H1 (cell line): ENCODE results near the gene SBF2. TPM values are rescaled to one million over a fixed set of nuclear protein-coding genes. Genes with fewer than 3 reads are reported as not detected.

Experiments used
- CTCF ChIA-PET: fragments of 300-600 bp; sonication (Branson Sonifier 250); formaldehyde crosslinking; loops from one replicate; lab custom pipeline; 2021; ENCODE audit not compliant: partially characterized antibody; lab: Charles Lee
- POLR2A ChIA-PET: fragments of 300-600 bp; sonication (Branson Sonifier 250); formaldehyde crosslinking; loops from one replicate; lab custom pipeline; 2021; ENCODE audit warnings: inconsistent platforms; ENCODE audit not compliant: partially characterized antibody; lab: Charles Lee
- DNase-seq, 2 experiments: peaks; one replicate each; pipeline versions ENCODE4 v3.0.0 to v3.0.0-alpha.2; 2010 to 2022; ENCODE audit warnings: low spot score in 2 of 2, low read depth in 1 of 2, mixed read lengths in 1 of 2
- FAIRE-seq: peaks from 2 replicates; lab custom pipeline; 2011; peaks lifted over from hg19 to GRCh38; lab: Jason Lieb, UNC
- H2AFZ ChIP-seq: 2 replicates; pipeline ENCODE4 v1.8.1; 2012; ENCODE audit warnings: low read length, inconsistent platforms
- H2AK5ac ChIP-seq: 2 replicates; pipeline ENCODE4 v1.6.1; 2013; ENCODE audit warnings: low read depth, low read length
- H2BK120ac ChIP-seq: replicated peaks from 2 replicates; pipeline ENCODE3; 2013; ENCODE audit warnings: low read depth, low read length, inconsistent platforms
- H2BK12ac ChIP-seq: 2 replicates; pipeline ENCODE4 v1.6.1; 2013; ENCODE audit warnings: low read depth, low read length
- H2BK15ac ChIP-seq: 2 replicates; pipeline ENCODE4 v1.6.1; 2013; ENCODE audit warnings: low read length
- H2BK20ac ChIP-seq: 2 replicates; pipeline ENCODE4 v1.6.1; 2013; ENCODE audit warnings: low read length
- H2BK5ac ChIP-seq: 2 replicates; pipeline ENCODE4 v1.6.1; 2013; ENCODE audit warnings: low read depth, low read length
- H3K14ac ChIP-seq: 2 replicates; pipeline ENCODE4 v1.6.1; 2013; ENCODE audit warnings: inconsistent platforms; ENCODE audit not compliant: insufficient read length
- H3K18ac ChIP-seq: 2 replicates; pipeline ENCODE4 v1.6.1; 2013; ENCODE audit warnings: low read length; ENCODE audit errors: extremely low read depth
- H3K23ac ChIP-seq: 2 replicates; pipeline ENCODE4 v1.6.1; 2013; ENCODE audit warnings: inconsistent platforms; ENCODE audit not compliant: insufficient read length
- H3K23me2 ChIP-seq: 2 replicates; pipeline ENCODE4 v1.6.1; 2013; ENCODE audit warnings: low read depth, low read length
- H3K27ac ChIP-seq: 2 replicates; pipeline ENCODE4 v1.6.1; 2011; ENCODE audit warnings: low read depth, low read length, inconsistent platforms
- H3K27me3 ChIP-seq, 4 experiments: replicated peaks in 1 of 4; 1 replicate in 1 of 4; 2 replicates in 3 of 4; pipeline versions ENCODE4 v1.6.1 to v1.8.1; 2011 to 2013; ENCODE audit warnings: low read length in 3 of 4, mild to moderate bottlenecking in 3 of 4, inconsistent platforms in 2 of 4, mixed read lengths in 2 of 4, moderate library complexity in 1 of 4; ENCODE audit not compliant: control insufficient read depth in 3 of 4, insufficient read depth in 3 of 4; ENCODE audit errors: extremely low read depth in 1 of 4
- H3K36me3 ChIP-seq, 4 experiments: 2 replicates each; pipeline versions ENCODE4 v1.6.1 to v1.8.1; 2011 to 2013; ENCODE audit warnings: mild to moderate bottlenecking in 4 of 4, low read length in 3 of 4, moderate library complexity in 2 of 4, control low read depth in 1 of 4, inconsistent platforms in 1 of 4; ENCODE audit not compliant: insufficient read depth in 4 of 4, control insufficient read depth in 2 of 4
- H3K4ac ChIP-seq: replicated peaks from 2 replicates; pipeline ENCODE3; 2013; ENCODE audit warnings: low read length, low read depth, mixed read lengths, inconsistent platforms; ENCODE audit not compliant: insufficient read length
- H3K4me1 ChIP-seq, 4 experiments: replicated peaks in 1 of 4; 1 replicate in 1 of 4; 2 replicates in 3 of 4; pipeline versions ENCODE4 v1.6.1 to v1.8.1; 2011 to 2013; ENCODE audit warnings: low read length in 3 of 4, inconsistent platforms in 2 of 4, mixed read lengths in 1 of 4; ENCODE audit not compliant: insufficient read depth in 4 of 4, control insufficient read depth in 3 of 4
- H3K4me2 ChIP-seq, 2 experiments: 2 replicates each; pipeline versions ENCODE4 v1.6.1 to v1.8.1; 2011 to 2013; ENCODE audit warnings: low read depth in 2 of 2, low read length in 2 of 2, control low read depth in 1 of 2, inconsistent platforms in 1 of 2, mild to moderate bottlenecking in 1 of 2; ENCODE audit not compliant: insufficient read depth in 1 of 2
- H3K4me3 ChIP-seq, 4 experiments: fragments of 200-600, 300-600 bp in 1 of 4; sonication (generic), shearing (Covaris generic), sonication (Bioruptor Twin) in 1 of 4; 2 replicates each; pipeline versions ENCODE4 v1.5.1 to v1.8.1; 2011 to 2016; ENCODE audit warnings: low read length in 4 of 4, low read depth in 3 of 4, control low read depth in 2 of 4, inconsistent platforms in 2 of 4, mild to moderate bottlenecking in 2 of 4, mixed read lengths in 1 of 4, moderate library complexity in 1 of 4; ENCODE audit not compliant: insufficient read depth in 2 of 4; ENCODE audit errors: extremely low read depth in 1 of 4
- H3K56ac ChIP-seq: replicated peaks from 2 replicates; pipeline ENCODE3; 2013; ENCODE audit warnings: low read depth, mild to moderate bottlenecking, mixed read lengths, low read length, inconsistent platforms; ENCODE audit not compliant: insufficient read length
- H3K79me1 ChIP-seq: 2 replicates; pipeline ENCODE4 v1.6.1; 2013; ENCODE audit warnings: low read depth, low read length, control low read depth
- H3K79me2 ChIP-seq, 2 experiments: 2 replicates each; pipeline versions ENCODE4 v1.6.1 to v1.8.1; 2012 to 2013; ENCODE audit warnings: low read length in 2 of 2, mild to moderate bottlenecking in 2 of 2, inconsistent platforms in 1 of 2; ENCODE audit not compliant: insufficient read depth in 2 of 2, control insufficient read depth in 1 of 2
- H3K9ac ChIP-seq, 4 experiments: replicated peaks in 1 of 4; 1 replicate in 1 of 4; 2 replicates in 3 of 4; pipeline versions ENCODE4 v1.6.1 to v1.8.1; 2011 to 2013; ENCODE audit warnings: low read depth in 3 of 4, low read length in 3 of 4, control low read depth in 2 of 4, mild to moderate bottlenecking in 2 of 4, moderate library complexity in 2 of 4, inconsistent platforms in 1 of 4; ENCODE audit errors: extremely low read depth in 1 of 4
- H3K9me3 ChIP-seq, 2 experiments: 2 replicates each; pipeline versions ENCODE4 v1.6.1 to v1.8.1; 2012 to 2013; ENCODE audit warnings: mild to moderate bottlenecking in 2 of 2, moderate library complexity in 2 of 2, control low read depth in 1 of 2, inconsistent platforms in 1 of 2, low read depth in 1 of 2, low read length in 1 of 2, mixed read lengths in 1 of 2; ENCODE audit not compliant: insufficient read depth in 2 of 2
- H4K20me1 ChIP-seq, 2 experiments: replicated peaks in 1 of 2; 2 replicates each; pipeline versions ENCODE3 to v1.8.1; 2011 to 2013; ENCODE audit warnings: inconsistent platforms in 2 of 2, low read length in 2 of 2, mild to moderate bottlenecking in 1 of 2; ENCODE audit not compliant: insufficient read depth in 2 of 2, control insufficient read depth in 1 of 2
- H4K5ac ChIP-seq: 2 replicates; pipeline ENCODE4 v1.6.1; 2013; ENCODE audit warnings: low read length, low read depth, mixed read lengths, inconsistent platforms; ENCODE audit not compliant: insufficient read length
- H4K8ac ChIP-seq: 2 replicates; pipeline ENCODE4 v1.8.0; 2013; ENCODE audit warnings: mild to moderate bottlenecking, moderate library complexity, low read length, inconsistent platforms; ENCODE audit not compliant: insufficient read depth; ENCODE audit errors: extremely low read depth
- H4K91ac ChIP-seq: replicated peaks from 2 replicates; pipeline ENCODE3; 2013; ENCODE audit warnings: low read length, mixed read lengths, inconsistent platforms; ENCODE audit not compliant: insufficient read length
- CBX8 ChIP-seq: fragments of 300-800, 300-1000 bp; sonication (generic); IDR thresholded peaks from 2 replicates; pipeline ENCODE4 v1.7.1; 2016; ENCODE audit warnings: low read depth, low read length, borderline replicate concordance
- CREB1 ChIP-seq: IDR thresholded peaks from 2 replicates; pipeline ENCODE4 v1.6.1; 2012; ENCODE audit warnings: inconsistent platforms
- CTBP2 ChIP-seq: IDR thresholded peaks from 2 replicates; pipeline ENCODE4 v1.7.0; 2011; ENCODE audit warnings: borderline replicate concordance, mild to moderate bottlenecking, moderate library complexity, mixed read lengths, low read length; ENCODE audit not compliant: insufficient read depth, insufficient read length
- CTCF ChIP-seq, 3 experiments: IDR thresholded peaks; 1 replicate in 2 of 3; 2 replicates in 1 of 3; pipeline versions ENCODE4 v1.5.1 to v1.6.1; 2011; ENCODE audit warnings: low read length in 3 of 3, mild to moderate bottlenecking in 3 of 3, inconsistent platforms in 2 of 3, low read depth in 1 of 3, moderate library complexity in 1 of 3; ENCODE audit not compliant: insufficient read depth in 1 of 3; ENCODE audit errors: control extremely low read depth in 1 of 3
- EZH2 ChIP-seq: fragments of 200-600 bp; sonication (generic); IDR thresholded peaks from 2 replicates; pipeline ENCODE4 v1.7.1; 2012; ENCODE audit warnings: low read depth, mild to moderate bottlenecking, moderate library complexity, low read length, inconsistent platforms; ENCODE audit not compliant: severe bottlenecking
- HDAC6 ChIP-seq: IDR thresholded peaks from one replicate; pipeline ENCODE4 v1.7.1; 2012; ENCODE audit warnings: low read depth, mild to moderate bottlenecking, inconsistent platforms, low read length, moderate library complexity
- JUN ChIP-seq: IDR thresholded peaks from 2 replicates; pipeline ENCODE4 v1.6.1; 2011; ENCODE audit warnings: low read depth, mild to moderate bottlenecking, improper control_type of control experiment, low read length
- MAFK ChIP-seq: IDR thresholded peaks from 2 replicates; pipeline ENCODE4 v1.6.1; 2012; ENCODE audit warnings: low read depth, mild to moderate bottlenecking, improper control_type of control experiment, low read length
- RFX5 ChIP-seq: IDR thresholded peaks from 2 replicates; pipeline ENCODE4 v1.6.1; 2011; ENCODE audit warnings: low read depth, low read length, improper control_type of control experiment, borderline replicate concordance
- SIN3A ChIP-seq, 2 experiments: IDR thresholded peaks in 1 of 2; conservative IDR thresholded peaks in 1 of 2; 2 replicates each; pipeline ENCODE4 v1.6.1; 2011 to 2012; ENCODE audit warnings: low read length in 2 of 2, improper control_type of control experiment in 1 of 2, low read depth in 1 of 2, mild to moderate bottlenecking in 1 of 2
- SP4 ChIP-seq: IDR thresholded peaks from 2 replicates; pipeline ENCODE4 v1.6.1; 2012; ENCODE audit warnings: low read length, inconsistent platforms
- WGBS, 2 experiments: shearing (Covaris generic) in 1 of 2; methylation state at CpG; one replicate each; pipeline versions ENCODE4 v1.1.6 to v1.1.7; 2013 to 2015; ENCODE audit warnings: low lambda C conversion rate in 2 of 2, mixed read lengths in 2 of 2, inconsistent platforms in 1 of 2, low coverage in 1 of 2, missing lambda C conversion rate in 1 of 2; ENCODE audit not compliant: insufficient replicate concordance in 2 of 2, insufficient coverage in 1 of 2, insufficient read length in 1 of 2; ENCODE audit errors: extremely low coverage in 1 of 2, missing lambda C conversion rate in 1 of 2; 5-methylcytosine and 5-hydroxymethylcytosine counted together
- polyA plus RNA-seq, 7 experiments: library from polyadenylated mRNA; depleted of rRNA in 3 of 7; stranded (reverse) in 5 of 7; unstranded in 2 of 7; fragments of >200 nt in 5 of 7; fragments of 200-250 nt in 2 of 7; gene quantifications; 1 replicate in 5 of 7; 2 replicates in 1 of 7; 4 replicates in 1 of 7; pipeline versions ENCODE4 v1.2.1 to v1.2.3, GENCODE V29; 2011 to 2013; ENCODE audit warnings: missing spikeins in 2 of 7, mixed read lengths in 2 of 7
- total RNA-seq: library from RNA; stranded (reverse); fragmentation: NEBNext Ultra II Directional; extraction: Animal tissue kit (Norgen Biotek cat#: 25700); gene quantifications from 2 replicates; pipeline ENCODE4 v1.2.1, GENCODE V29; 2021

SBF2 gene
- total and polyA plus RNA-seq, 2 of the 8 experiments (the other 6 are each of a cell fraction or from before 2014, with no cell fraction given): 36.7 to 50.5 TPM

- Histone ChIP-seq H2BK20ac (0 out of 2 replicates have a peak overlapping the region, but pooled peaks have one; percentile 15), H4K20me1 (no peaks in the 10 kb centered on the region), H3K23me2 (peaks cover 5% of the 10 kb centered on the region), H3K56ac (no peak overlapping the region), H3K23ac (no peak overlapping the region), H4K5ac (no peak overlapping the region), H2BK15ac (peak overlapping the region; percentile 92; the same call in 1 of the 2 replicates), H4K91ac (peak overlapping the region; percentile 9), H3K4me1 (peaks cover 0 to 20% (median 13%) of the 10 kb centered on the region in 4 experiments; a peak in 6 of 7 replicates), H3K79me2 (no peaks in the 10 kb centered on the region), H2AFZ (no peak overlapping the region), H2AK5ac (peak overlapping the region; percentile 82; the same call in 1 of the 2 replicates), H2BK120ac (no peak overlapping the region), H3K4me3 (no peak overlapping the region), H3K4me2 (no peak overlapping the region), H3K14ac (no peak overlapping the region), H3K4ac (no peak overlapping the region), H3K27ac (no peak overlapping the region), H2BK12ac (peak overlapping the region; percentile 75; the same call in 1 of the 2 replicates), H2BK5ac (no peak overlapping the region), H3K36me3 (no peaks in the 10 kb centered on the region), H4K8ac (no peak overlapping the region), H3K9me3 (no peaks in the 10 kb centered on the region), H3K27me3 (no peaks in the 10 kb centered on the region), H3K9ac (no peak overlapping the region), H3K79me1 (no peaks in the 10 kb centered on the region), H3K18ac (no peak overlapping the region)
- ChIA-PET POLR2A (interaction anchor here (2.4 kb wide), 2 partner anchors 543 to 592 kb away, joined by 7 to 11 read pairs; no protein-coding TSS in a partner anchor), CTCF (interaction anchor here (1.0 to 3.4 kb wide), 9 partner anchors 8 to 743 kb away, joined by 3 to 22 read pairs (median 4); no protein-coding TSS in a partner anchor)
- DNase-seq (no peak), FAIRE-seq (no peak)
- WGBS, 2 experiments: 84% methylated on average over 3 of the region's 3 CpGs; no CpG with 5 or more reads in 1 of the 2 experiments
- TF ChIP-seq MAFK (no peak), SP4 (no peak), CTCF (IDR thresholded peaks at IDR 0.05; ENCODE audit: control extremely low read depth in 1 of 3, insufficient read depth in 1 of 3, low read depth in 1 of 3, low read length in 3 of 3) (no peak), CTBP2 (no peak), EZH2 (no peak), SIN3A (conservative IDR thresholded peaks at IDR 0.05 in 1 of 2, IDR thresholded peaks at IDR 0.05 in 1 of 2; ENCODE audit: low read depth in 1 of 2, low read length in 2 of 2) (no peak), RFX5 (no peak), HDAC6 (no peak), JUN (no peak), CBX8 (no peak), CREB1 (no peak)
Observed at GRCh38 chr11:9760193-9760575, 533.8 kb downstream of the SBF2 start.
